Stimulated activated CD8-positive, alpha-beta memory T cell treated with anti-CD3 and anti-CD28 coated beads, Interleukin-15, amount 100 ng/mL, for 4 hours (primary cell): ENCODE results near the gene SVOP.
A peak's percentile ranks its signal among the peaks of the same experiment; 100 is the strongest.
"Not testable (repeated sequence)": the region's sequence is repeated elsewhere in the genome, so short reads cannot be mapped to it uniquely, and the experiment has no call there.

Experiments
- DNase-seq, 2 donors: peaks; one replicate each; pipeline ENCODE4 v3.0.0-alpha.2; 2020; ENCODE audit warnings: low read depth in 2 of 2

The SVOP gene

DNA sequence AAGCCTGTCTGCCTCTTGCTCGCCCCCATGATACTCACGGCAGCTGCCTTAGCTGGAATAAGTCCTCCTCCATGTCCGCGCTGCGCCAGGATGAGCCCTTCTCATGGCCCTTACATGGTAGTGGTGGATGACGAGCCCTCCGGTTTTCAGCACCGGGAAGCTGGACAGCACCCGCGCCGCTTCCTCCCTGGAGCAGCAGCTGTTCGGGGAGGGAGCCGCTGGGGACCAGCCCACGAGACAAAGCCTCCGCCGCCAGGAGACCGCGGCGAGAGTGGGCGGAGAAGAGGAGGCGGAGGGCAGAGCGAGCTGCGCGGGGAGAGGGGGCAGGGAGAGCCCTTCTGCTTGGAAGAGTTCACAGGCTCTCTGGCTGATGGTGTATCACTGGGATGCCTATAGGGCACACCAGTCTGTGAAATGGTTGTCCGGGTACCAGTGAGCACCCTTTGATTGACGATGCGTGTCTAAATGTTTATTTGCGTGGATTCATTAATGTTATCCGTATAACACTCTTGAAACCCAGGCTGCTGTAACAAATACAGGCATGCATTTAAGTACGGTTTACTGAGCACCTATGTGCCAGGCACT is at the start of gene SVOP:
SVOP (minus strand) TSS at position 273 of the 585 bp plus-strand sequence; CDS start at position 73, 200 bp downstream.
- peak; percentile 4 to 5 for DNase-seq

DNA sequence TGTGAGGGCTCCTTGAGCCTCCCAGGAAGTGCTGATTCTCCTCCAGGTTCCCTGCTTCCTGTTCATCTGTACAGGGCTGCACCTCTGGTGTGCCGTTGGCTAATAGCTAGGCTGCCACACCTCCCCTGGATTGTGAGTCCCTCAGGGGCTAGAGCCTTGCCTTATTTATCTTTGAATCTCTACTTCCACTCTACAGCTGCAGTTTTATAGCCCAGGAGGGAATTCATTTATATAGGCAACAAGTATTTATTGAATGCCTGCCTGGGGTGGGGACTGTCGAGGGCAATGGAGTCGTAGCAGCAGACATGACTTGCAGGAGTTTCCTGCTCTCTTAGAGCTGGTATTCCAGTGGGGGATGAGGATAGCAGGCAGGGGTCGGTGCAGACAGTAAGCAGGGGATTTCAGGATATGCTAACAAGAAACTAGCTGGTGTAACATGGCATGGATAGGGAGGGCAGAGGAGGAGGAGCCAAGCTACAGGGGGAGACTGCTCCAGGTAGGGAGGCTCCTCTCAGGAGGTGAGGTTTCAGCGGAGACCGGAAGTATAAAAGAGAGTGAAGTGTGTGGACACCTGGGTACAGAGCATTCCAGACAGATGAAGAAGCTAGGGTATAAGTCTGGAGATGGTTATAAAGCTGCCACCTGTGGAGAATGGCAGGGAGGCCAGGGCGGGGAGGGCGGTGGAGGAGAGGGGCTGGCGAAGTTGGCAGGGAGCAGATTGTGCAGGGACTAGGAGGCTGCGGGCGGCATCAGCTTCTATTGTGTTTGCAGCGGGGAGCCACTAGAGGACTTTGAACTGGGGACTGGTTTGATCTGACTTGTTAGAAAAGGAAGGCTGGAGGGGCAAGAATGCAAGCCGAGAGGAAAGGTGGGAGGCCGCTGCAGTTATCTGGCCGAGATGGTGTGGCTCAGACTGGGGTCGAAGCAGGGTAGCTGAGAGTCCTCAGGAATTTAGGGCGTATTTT is 48.7 kb upstream of the SVOP start:
- DNase-seq, result no peak

- no peak for DNase-seq
These were observed 45.0 kb upstream of the SVOP start for GRCh38 chr12:109065853-109066193.

DNA sequence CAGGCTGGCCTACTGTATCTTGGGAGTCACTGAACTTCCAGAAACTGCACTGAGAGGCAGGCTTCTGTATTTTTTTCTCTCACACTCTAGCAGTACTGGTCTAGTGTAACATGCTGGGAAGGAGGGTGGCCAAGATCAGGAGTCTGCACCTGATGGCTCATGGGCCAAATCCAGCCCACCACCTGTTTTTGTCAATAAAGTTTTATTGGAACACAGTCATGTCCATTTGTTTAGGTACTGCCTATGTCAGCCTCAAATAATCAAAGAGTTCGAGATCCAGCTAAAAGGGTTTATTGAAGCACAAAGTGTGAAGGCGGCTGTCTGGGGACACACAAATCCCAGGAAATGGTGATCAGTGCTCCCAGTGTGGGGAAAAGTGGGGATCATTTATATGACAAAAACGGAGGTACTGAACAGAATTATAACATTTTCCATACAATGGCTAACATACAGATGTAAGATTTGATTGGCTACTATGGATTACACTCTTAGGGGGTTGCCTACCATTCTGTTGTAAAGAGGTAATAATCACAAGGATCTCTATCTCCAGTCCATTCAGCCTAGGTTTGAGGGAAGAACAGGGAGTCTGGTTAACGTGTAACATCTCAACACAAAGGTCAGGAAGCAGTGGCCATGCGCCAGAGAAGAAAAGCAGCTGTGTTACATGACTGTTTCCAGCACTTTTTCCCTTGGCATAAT is 44.4 kb upstream of the SVOP start:
- DNase-seq, result no peak

- DNase-seq, result no peak
These were observed 43.3 kb upstream of the SVOP start for GRCh38 chr12:109064143-109064542.

- no peak for DNase-seq
These were observed 37.9 kb upstream of the SVOP start for GRCh38 chr12:109058773-109059172.

GRCh38 chr12:109057376-109057775 is 36.5 kb upstream of the SVOP start:
- no peak for DNase-seq

DNA sequence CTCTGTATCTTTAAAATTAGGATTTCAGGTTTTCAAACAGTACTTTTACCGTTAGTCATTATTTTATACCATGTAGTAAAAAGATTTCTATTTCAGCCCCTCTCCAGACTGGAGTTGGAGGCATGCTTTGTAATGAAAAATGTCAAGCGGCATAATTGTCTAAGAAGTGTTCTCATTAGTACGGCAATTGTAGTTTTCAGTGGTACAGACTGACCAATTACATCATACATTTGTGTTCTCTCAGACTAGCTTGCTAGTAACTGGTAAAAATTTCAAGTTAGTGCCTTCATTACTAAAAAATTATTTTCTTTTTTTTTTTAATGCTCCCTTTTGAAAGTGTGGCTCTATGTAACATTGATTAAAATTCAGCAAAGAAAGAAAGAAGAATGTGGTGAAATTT is 36.0 kb upstream of the SVOP start:
- no peak for DNase-seq

DNA sequence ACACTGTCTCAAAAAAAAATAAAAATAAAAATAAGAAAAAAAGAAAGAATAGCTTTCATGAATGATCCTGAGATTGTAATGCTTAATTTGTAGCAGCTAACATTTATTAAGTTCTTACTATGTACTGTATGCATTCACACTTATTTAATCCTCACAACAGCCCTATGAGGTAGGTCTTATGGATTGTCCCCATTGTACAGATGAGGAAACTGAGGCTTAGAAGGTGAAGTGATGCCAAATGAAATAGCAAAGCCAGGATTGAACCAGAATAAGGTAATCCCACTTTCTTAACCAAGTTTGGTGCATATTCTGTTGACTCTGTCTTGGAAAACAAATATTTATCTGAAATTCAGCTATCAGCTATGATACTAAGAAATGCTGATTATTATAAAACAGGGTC is 33.7 kb upstream of the SVOP start:
- DNase-seq, result no peak

- DNase-seq, result not testable (repeated sequence)
These were observed 33.3 kb upstream of the SVOP start for GRCh38 chr12:109054124-109054513.

DNA sequence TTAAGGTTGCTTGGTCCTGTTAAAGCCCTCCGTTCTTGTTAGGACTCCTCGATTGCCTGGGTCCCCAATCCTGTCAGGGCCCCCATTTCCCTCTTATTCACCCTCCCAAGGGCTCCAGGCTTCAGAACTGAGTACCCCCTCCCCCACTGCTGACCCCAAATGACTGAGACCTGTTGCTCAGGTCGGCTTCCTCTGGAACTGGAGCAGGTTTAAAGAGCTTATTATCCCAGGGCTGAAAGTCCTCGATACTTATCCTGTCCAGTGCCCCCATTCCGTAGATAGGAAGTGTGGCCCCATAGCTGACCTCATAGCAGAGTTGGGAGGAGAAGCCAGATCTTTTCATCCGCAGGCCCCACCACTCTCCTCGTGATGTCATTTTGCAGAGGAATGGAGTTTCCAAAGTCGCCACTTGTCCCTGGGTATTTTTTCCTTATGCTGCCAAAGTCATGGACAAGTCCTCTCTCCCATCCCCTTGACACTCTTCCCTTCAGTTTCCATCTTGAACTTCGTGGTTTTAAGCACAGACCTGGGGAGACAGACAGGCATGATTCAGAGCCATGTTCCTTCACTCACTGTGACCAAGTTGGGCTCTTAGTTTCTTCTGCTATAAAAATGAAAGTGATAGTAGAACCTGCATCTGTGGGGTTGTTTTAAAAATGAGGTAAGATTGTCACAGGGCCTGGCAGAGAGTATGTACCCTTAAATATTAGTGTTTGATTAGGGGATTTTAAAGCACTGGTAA is 32.7 kb upstream of the SVOP start:
- DNase-seq, result peak in 1 of 2 donors; percentile 2

GRCh38 chr12:109052414-109053323 is 31.8 kb upstream of the SVOP start, which contains the start of gene USP30:
TSS of gene USP30 (plus strand) at chr12:109052576. CDS start at chr12:109052679, 103 bp downstream.
- peak; percentile 64 to 65 for DNase-seq

DNA sequence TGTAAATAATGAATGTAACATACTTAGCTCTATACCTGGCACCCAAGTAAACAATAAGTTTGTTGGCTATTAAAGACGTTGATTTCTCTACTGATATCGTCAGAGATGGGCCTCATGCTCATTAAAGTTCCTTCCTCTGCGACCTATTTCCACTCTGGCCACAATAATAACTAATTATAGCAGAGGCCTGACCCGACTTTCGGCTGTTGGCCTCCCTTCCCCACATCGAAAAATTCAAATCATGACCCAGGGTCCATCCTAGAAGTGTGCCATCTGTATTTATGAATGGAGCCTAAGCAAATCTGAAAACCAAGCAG is 31.2 kb upstream of the SVOP start:
- DNase-seq, result no peak

- not testable (repeated sequence) for DNase-seq
These were observed 28.9 kb upstream of the SVOP start for GRCh38 chr12:109049794-109050193.

DNA sequence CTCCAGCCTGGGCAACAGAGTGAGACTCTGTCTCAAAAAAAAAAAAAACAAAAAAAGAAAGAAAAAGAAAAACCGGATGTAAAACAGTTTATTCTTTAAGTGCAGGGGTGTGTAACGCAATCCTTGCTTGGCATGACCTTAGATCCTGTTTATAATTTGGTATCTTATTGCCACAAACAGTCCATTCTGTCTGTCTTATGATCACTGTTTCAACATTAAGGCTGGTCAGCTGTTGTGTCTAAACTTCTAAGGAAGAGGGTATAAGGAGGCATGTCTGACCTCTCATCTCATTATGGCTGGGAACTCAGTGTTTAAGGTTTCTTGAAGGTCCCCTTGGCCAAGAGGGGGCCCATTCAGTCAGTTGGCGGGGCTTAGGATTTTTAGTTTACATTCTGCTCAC is 27.8 kb upstream of the SVOP start:
- DNase-seq, result not testable (repeated sequence)

- no peak for DNase-seq
These were observed 26.4 kb upstream of the SVOP start for GRCh38 chr12:109047081-109047805.

DNA sequence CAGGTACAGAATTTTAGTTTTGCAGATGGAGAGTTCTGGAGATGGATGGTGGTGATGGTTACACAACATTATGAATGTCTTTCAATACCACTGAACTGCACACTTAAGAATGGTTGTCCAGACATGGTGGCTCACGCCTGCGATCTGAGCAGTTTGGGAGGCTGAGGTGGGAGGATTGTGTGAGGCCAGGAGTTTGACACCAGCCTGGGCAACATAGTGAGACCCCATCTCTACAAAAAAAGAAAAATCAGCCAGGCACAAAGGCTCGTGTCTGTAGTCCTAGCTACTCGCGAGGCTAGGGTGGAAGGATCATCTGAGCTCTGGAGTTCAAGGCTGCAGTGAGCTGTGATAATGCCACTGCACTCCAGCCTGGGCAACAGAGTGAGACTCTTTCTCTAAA is 23.4 kb upstream of the SVOP start:
- DNase-seq, result no peak

- no peak for DNase-seq
These were observed 16.1 kb upstream of the SVOP start for GRCh38 chr12:109036975-109037374.

GRCh38 chr12:109033239-109034196 is 12.7 kb upstream of the SVOP start:
- DNase-seq, result no peak
